Thymus (tissue), 11 donors: ENCODE data around the gene PRDX3. TPM values are rescaled to one million over a fixed set of nuclear protein-coding genes. Genes with fewer than 3 reads are reported as not detected.
"Not testable (repeated sequence)": the region's sequence is repeated elsewhere in the genome, so short reads cannot be mapped to it uniquely, and the experiment has no call there.

Experiments
- DNase-seq, 9 donors: peaks; one replicate each; pipeline ENCODE4 v3.0.0-alpha.2; 2013; ENCODE audit warnings: low spot score in 9 of 9, low read depth in 6 of 9, missing footprints in 1 of 9
- H3K27ac ChIP-seq, 2 donors: one replicate each; pipeline ENCODE4 v1.5.1; 2013; ENCODE audit warnings: control low read depth in 1 of 2, low read depth in 1 of 2, low read length in 1 of 2, mild to moderate bottlenecking in 1 of 2, moderate library complexity in 1 of 2
- H3K27me3 ChIP-seq, 2 donors: one replicate each; pipeline ENCODE4 v1.5.1; 2013; ENCODE audit warnings: low read length in 1 of 2; ENCODE audit not compliant: control insufficient read depth in 2 of 2, insufficient read depth in 1 of 2
- H3K36me3 ChIP-seq, 2 donors: one replicate each; pipeline ENCODE4 v1.5.1; 2013; ENCODE audit warnings: low read length in 1 of 2, mild to moderate bottlenecking in 1 of 2, moderate library complexity in 1 of 2; ENCODE audit not compliant: control insufficient read depth in 2 of 2, insufficient read depth in 2 of 2
- H3K4me1 ChIP-seq, 2 donors: one replicate each; pipeline ENCODE4 v1.5.1; 2013; ENCODE audit warnings: low read length in 2 of 2; ENCODE audit not compliant: control insufficient read depth in 2 of 2, insufficient read depth in 2 of 2
- H3K4me3 ChIP-seq, 2 donors: one replicate each; pipeline ENCODE4 v1.5.1; 2013; ENCODE audit warnings: low read length in 2 of 2, control low read depth in 1 of 2, mild to moderate bottlenecking in 1 of 2
- H3K9me3 ChIP-seq, 2 donors: one replicate each; pipeline ENCODE4 v1.5.1; 2013; ENCODE audit warnings: low read length in 1 of 2, mild to moderate bottlenecking in 1 of 2; ENCODE audit not compliant: control insufficient read depth in 2 of 2, insufficient read depth in 1 of 2
- WGBS: extraction: QIAGEN DNeasy Blood & Tissue Kit; methylation state at CpG from one replicate; pipeline ENCODE4 v1.1.7; 2013; 5-methylcytosine and 5-hydroxymethylcytosine counted together
- polyA plus RNA-seq: library from polyadenylated mRNA; stranded (reverse); fragments of 200-250 nt; gene quantifications from one replicate; pipeline ENCODE4 v1.2.3, GENCODE V29; 2013
- total RNA-seq: library from RNA; stranded (reverse); fragments of 120-200 nt; gene quantifications from one replicate; pipeline ENCODE4 v1.2.4, GENCODE V29; 2013
- donor health status: healthy.

The PRDX3 gene
- total and polyA plus RNA-seq, 2 donors = 114 to 116 TPM

GRCh38 chr10:119162452-119163092 lies 16.0 kb downstream of the PRDX3 start:
- H3K36me3 ChIP-seq = peaks cover 12 to 27% of the 10 kb centered on the region in 2 donors
- 98% methylated on average over 5 of the region's 5 CpGs for WGBS

GRCh38 chr10:119161680-119162451 lies 16.7 kb downstream of the PRDX3 start:
- Histone ChIP-seq H3K36me3 (peaks cover 12 to 20% of the 10 kb centered on the region in 2 donors), H3K27ac (no peak overlapping the region), H3K9me3 (no peaks in the 10 kb centered on the region), H3K4me3 (no peak overlapping the region), H3K27me3 (no peaks in the 10 kb centered on the region), H3K4me1 (peaks cover 4 to 20% of the 10 kb centered on the region in 2 donors)
- DNase-seq = no peak
- 94% methylated on average over 11 of the region's 11 CpGs for WGBS

More at GRCh38 chr10:119162452-119163092, 16.0 kb downstream of the PRDX3 start:
- no peak for DNase-seq
- peaks cover 4 to 20% of the 10 kb centered on the region in 2 donors for H3K4me1 ChIP-seq
- no peaks in the 10 kb centered on the region for H3K9me3 ChIP-seq
- H3K4me3 ChIP-seq = no peak overlapping the region
- no peak overlapping the region for H3K27ac ChIP-seq
- no peaks in the 10 kb centered on the region for H3K27me3 ChIP-seq

GRCh38 chr10:119159332-119159731 lies 19.3 kb downstream of the PRDX3 start:
- H3K9me3 ChIP-seq = no peaks in the 10 kb centered on the region
- H3K4me3 ChIP-seq = no peak overlapping the region
- H3K27ac ChIP-seq = no peak overlapping the region
- H3K27me3 ChIP-seq = no peaks in the 10 kb centered on the region
- no peak for DNase-seq
- peaks cover 25 to 38% of the 10 kb centered on the region in 2 donors for H3K36me3 ChIP-seq
- peaks cover 0 to 1% of the 10 kb centered on the region in 2 donors for H3K4me1 ChIP-seq
- WGBS = 94% methylated on average over 8 of the region's 8 CpGs

DNA sequence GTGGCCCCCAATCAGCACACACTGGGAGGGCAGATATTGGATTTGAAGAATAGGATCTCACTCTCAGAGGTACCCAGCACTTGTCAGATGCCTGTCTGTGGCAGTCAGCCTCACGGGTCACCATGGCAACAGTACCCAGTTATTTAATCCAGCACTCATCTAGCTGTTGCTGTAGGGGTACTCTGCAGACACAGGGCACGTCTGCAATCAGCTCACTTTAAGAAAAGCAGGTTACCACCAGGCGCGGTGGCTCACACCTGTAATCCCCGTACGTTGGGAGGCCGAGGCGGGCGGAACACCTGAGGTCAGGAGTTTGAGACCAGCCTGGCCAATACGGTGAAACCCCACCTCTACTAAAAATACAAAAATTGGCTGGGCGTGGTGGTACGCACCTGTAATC lies 25.0 kb downstream of the PRDX3 start:
- H3K4me3 ChIP-seq = no peak overlapping the region
- no peaks in the 10 kb centered on the region for H3K27me3 ChIP-seq
- peaks cover 28 to 51% of the 10 kb centered on the region in 2 donors for H3K36me3 ChIP-seq
- no peak overlapping the region for H3K27ac ChIP-seq
- 98% methylated on average over 12 of the region's 12 CpGs for WGBS
- no peak for DNase-seq
- H3K4me1 ChIP-seq = no peaks in the 10 kb centered on the region
- H3K9me3 ChIP-seq = no peaks in the 10 kb centered on the region

GRCh38 chr10:119153041-119153440 lies 25.6 kb downstream of the PRDX3 start:
- DNase-seq = no peak
- Histone ChIP-seq H3K36me3 (peaks cover 29 to 49% of the 10 kb centered on the region in 2 donors), H3K9me3 (no peaks in the 10 kb centered on the region), H3K27ac (no peak overlapping the region), H3K27me3 (no peaks in the 10 kb centered on the region), H3K4me1 (no peaks in the 10 kb centered on the region), H3K4me3 (no peak overlapping the region)
- 98% methylated on average over 5 of the region's 5 CpGs for WGBS

DNA sequence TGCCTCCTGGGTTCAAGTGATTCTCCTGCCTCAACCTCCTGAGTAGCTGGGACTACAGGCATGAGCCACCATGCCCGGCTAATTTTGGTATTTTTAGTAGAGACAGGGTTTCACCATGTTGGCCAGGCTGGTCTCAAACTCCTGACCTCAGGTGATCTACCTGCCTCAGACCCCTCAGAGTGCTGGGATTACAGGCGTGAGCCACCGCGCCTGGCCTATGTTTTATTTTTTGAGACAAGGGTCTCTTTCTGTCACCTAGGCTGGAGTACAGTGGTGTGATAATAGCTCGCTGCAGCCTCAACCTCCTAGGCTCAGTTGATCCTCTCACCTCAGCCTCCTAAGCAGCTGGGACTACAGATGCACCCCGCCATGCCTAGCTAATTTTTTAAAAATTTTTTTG lies 27.0 kb downstream of the PRDX3 start:
- not testable (repeated sequence) for H3K27ac ChIP-seq, H3K4me1 ChIP-seq, DNase-seq, H3K4me3 ChIP-seq, H3K9me3 ChIP-seq, H3K27me3 ChIP-seq
- H3K36me3 ChIP-seq = peaks cover 35 to 52% of the 10 kb centered on the region in 2 donors
- 95% methylated on average over 6 of the region's 6 CpGs for WGBS

- H3K4me3 ChIP-seq = no peak overlapping the region
- H3K27ac ChIP-seq = no peak overlapping the region
- H3K9me3 ChIP-seq = no peaks in the 10 kb centered on the region
- H3K27me3 ChIP-seq = no peaks in the 10 kb centered on the region
- H3K4me1 ChIP-seq = no peaks in the 10 kb centered on the region
- H3K36me3 ChIP-seq = peaks cover 30 to 37% of the 10 kb centered on the region in 2 donors
- 90% methylated on average over 13 of the region's 13 CpGs for WGBS
- DNase-seq = no peak
Observed at GRCh38 chr10:119149729-119150128, 28.9 kb downstream of the PRDX3 start.

GRCh38 chr10:119149157-119149556 lies 29.5 kb downstream of the PRDX3 start:
- no peak for DNase-seq
- Histone ChIP-seq H3K27ac (no peak overlapping the region), H3K36me3 (peaks cover 25 to 33% of the 10 kb centered on the region in 2 donors), H3K4me3 (no peak overlapping the region), H3K9me3 (no peaks in the 10 kb centered on the region), H3K4me1 (no peaks in the 10 kb centered on the region), H3K27me3 (no peaks in the 10 kb centered on the region)
- WGBS = over 99% methylated on average over 8 of the region's 8 CpGs

GRCh38 chr10:119143657-119144056 lies 35.0 kb downstream of the PRDX3 start:
- Histone ChIP-seq H3K9me3 (no peaks in the 10 kb centered on the region), H3K27ac (no peak overlapping the region), H3K27me3 (no peaks in the 10 kb centered on the region), H3K36me3 (peaks cover 13 to 16% of the 10 kb centered on the region in 2 donors), H3K4me3 (no peak overlapping the region), H3K4me1 (peaks cover 4 to 13% of the 10 kb centered on the region in 2 donors)
- 87% methylated on average over 10 of the region's 10 CpGs for WGBS
- no peak for DNase-seq
